ENCODE data around the gene CRTC1. TPM values are rescaled to one million over a fixed set of nuclear protein-coding genes. Genes with fewer than 3 reads are reported as not detected.

CRTC1 gene
- total RNA-seq, 1 donor from 2014 or later = 15.5 TPM

GRCh38 chr19:18765224-18765623 lies 81.7 kb downstream of the CRTC1 start:
- Mint-ChIP-seq H3K9me3 (no peaks in the 10 kb centered on the region), H3K4me1 (peaks cover 6% of the 10 kb centered on the region), H3K27ac (no peak overlapping the region), H3K36me3 (ENCODE audit: low read depth) (peaks cover 1% of the 10 kb centered on the region), H3K27me3 (no peaks in the 10 kb centered on the region), H3K4me3 (no peak overlapping the region)
- no peak for TF ChIP-seq CTCF (IDR thresholded peaks at IDR 0.05)
- DNase-seq (no peak), ATAC-seq (ENCODE audit: low read depth) (no peak)
- intact Hi-C loops (cut with micrococcal nuclease) = no loop called here
- POLR2A ChIA-PET = no interaction called here
- CTCF ChIA-PET = no interaction called here

DNA sequence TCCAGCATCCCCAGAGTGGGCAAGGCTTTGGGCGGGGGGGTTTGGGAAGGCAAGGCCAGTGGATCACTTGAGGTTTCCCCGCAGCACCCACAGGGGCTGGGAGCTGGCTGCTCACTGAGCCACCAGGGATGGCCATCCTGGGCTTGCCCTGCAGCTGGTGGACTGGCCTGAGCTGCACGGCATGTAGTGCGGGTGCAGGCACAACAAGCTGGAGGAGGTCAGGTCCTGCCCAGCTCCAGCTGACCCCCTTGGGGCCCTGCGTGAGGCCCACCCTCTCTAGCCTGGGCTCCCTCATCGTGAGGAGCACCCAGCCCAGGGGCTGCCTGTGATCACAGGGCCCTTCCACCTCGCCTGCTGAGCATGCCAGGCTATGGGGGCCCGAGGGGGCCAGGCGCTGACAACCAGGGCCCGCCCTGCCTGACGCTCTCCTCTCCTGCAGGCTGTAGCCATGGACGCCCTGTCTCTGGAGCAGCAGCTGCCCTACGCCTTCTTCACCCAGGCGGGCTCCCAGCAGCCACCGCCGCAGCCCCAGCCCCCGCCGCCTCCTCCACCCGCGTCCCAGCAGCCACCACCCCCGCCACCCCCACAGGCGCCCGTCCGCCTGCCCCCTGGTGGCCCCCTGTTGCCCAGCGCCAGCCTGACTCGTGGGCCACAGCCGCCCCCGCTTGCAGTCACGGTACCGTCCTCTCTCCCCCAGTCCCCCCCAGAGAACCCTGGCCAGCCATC lies 84.7 kb downstream of the CRTC1 start:
- H3K36me3 Mint-ChIP-seq (ENCODE audit: low read depth) = peaks cover 1% of the 10 kb centered on the region
- intact Hi-C loops (cut with micrococcal nuclease) = no loop called here
- POLR2A ChIA-PET = no interaction called here
- ATAC-seq (ENCODE audit: low read depth) = no peak
- no peaks in the 10 kb centered on the region for H3K27me3 Mint-ChIP-seq
- CTCF ChIA-PET = no interaction called here
- H3K4me3 Mint-ChIP-seq = no peak overlapping the region
- H3K9me3 Mint-ChIP-seq = no peaks in the 10 kb centered on the region
- no peak for DNase-seq
- H3K27ac Mint-ChIP-seq = no peak overlapping the region
- no peak for TF ChIP-seq CTCF (IDR thresholded peaks at IDR 0.05)
- H3K4me1 Mint-ChIP-seq = peaks cover 6% of the 10 kb centered on the region

DNA sequence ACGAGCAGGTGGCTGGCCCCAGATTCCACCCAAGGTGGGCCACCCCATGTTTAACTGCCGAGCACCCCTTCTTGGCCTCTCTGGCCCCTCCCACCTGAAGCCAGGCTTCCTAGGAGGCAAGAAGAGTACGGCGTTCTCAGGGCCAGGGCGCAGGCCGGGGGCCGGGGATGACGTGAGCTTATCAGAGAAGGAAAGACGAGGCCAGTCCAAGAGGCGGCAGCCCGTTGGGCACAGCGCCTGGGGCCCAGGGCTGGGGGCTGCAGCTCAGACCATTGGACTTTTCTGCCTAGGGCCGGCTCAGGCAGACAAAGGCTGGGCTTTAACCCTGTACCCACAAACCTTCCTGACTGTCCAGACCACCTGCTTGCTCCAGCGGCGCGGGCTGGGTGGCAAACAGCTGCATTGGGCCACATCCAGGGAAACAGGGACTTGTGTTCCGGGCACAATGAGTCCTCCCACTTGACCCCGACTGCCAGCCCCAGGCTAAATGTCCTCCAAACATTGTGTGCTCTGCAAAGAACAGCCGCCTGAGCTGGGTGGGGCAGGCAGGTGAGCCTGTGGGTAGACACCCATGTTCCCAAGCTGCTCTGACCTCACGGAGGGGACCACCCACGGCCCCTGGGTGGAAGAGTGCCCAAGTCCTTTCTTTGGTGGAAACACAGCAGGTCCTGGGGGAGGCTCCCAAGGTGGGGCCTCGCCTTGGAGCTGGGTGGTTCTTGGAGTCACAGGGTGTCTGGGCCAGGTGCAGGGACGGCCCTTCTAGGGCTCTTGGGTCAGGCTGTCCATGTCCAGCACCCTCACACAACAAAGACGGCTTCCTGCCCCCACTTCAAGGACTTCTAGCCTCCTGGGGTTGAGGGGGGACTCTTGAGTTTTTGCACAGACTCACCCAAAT lies 85.8 kb downstream of the CRTC1 start:
- DNase-seq (no peak), ATAC-seq (ENCODE audit: low read depth) (no peak)
- Mint-ChIP-seq H3K27me3 (no peaks in the 10 kb centered on the region), H3K9me3 (no peaks in the 10 kb centered on the region), H3K27ac (no peak overlapping the region), H3K4me3 (no peak overlapping the region), H3K4me1 (peaks cover 4% of the 10 kb centered on the region), H3K36me3 (ENCODE audit: low read depth) (peaks cover 1% of the 10 kb centered on the region)
- intact Hi-C loops (cut with micrococcal nuclease) = no loop called here
- CTCF ChIA-PET = no interaction called here
- no peak for TF ChIP-seq CTCF (IDR thresholded peaks at IDR 0.05)
- POLR2A ChIA-PET = no interaction called here

DNA sequence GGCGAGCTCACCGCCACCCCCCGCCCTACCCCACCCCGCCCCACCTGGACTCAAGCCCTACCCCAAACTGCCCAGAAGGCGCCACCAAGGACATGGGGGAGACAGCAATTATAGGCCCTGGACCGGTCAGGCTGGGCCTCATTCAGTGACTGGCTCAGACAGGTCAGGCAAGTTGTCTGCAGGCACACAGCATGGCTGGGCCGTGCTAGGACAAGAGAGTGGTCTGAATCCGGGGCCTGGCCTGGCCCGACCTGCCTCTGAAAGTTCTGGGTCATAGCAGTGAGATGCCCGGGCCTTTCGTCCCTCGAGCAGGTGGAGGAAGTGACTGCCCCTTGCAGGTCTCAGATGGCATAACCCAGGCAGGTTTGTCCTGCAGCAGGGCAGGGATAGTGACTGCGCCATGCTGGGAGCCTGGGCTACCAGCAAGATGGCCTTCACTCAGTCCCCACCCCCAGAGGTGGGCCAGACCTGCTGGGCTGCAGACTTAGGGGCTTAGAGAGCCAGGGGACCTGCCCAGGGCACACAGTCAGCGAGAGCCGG lies 86.6 kb downstream of the CRTC1 start:
- Mint-ChIP-seq H3K27me3 (no peaks in the 10 kb centered on the region), H3K4me3 (no peak overlapping the region), H3K36me3 (ENCODE audit: low read depth) (peaks cover 1% of the 10 kb centered on the region), H3K9me3 (no peaks in the 10 kb centered on the region), H3K27ac (no peak overlapping the region), H3K4me1 (no peaks in the 10 kb centered on the region)
- no peak for ATAC-seq (ENCODE audit: low read depth)
- intact Hi-C loops (cut with micrococcal nuclease) = no loop called here
- DNase-seq = no peak
- no peak for TF ChIP-seq CTCF (IDR thresholded peaks at IDR 0.05)
- ChIA-PET CTCF (no interaction called here), POLR2A (no interaction called here)

DNA sequence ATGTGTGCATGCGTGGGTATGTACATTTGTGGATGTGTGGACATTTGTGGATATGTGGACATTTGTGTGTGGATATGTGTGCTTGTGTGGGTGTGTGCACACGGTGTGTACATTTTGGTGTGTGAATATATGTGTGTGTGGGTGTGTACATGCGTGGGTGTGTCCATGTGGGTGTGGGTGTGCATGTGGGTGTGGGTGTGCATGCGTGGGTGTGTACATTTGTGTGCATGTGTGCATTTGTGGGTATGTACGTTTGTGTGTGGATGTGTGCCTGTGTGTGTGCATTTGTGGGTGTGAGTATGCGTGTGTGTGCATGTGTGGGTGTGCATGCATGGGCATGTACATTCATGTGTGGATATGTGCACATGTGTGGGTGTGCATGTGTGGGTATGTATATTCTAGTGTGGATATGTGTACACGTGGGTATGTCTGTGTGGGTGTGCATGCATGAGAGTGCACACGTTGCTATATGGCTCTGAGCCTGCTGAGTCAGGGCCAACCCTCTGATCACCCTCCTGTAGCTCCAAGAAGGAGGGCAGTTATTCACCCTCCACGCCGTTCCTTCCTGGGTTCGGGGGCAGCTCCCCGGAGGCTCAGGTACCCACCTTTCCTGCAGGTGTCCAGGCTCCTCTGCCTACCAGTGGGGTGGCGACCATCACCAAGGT lies 87.3 kb downstream of the CRTC1 start:
- H3K27ac Mint-ChIP-seq = no peak overlapping the region
- H3K4me3 Mint-ChIP-seq = no peak overlapping the region

More for the DNA sequence above, 87.3 kb downstream of the CRTC1 start:
- no peaks in the 10 kb centered on the region for H3K9me3 Mint-ChIP-seq
- no peaks in the 10 kb centered on the region for H3K27me3 Mint-ChIP-seq
- ATAC-seq (ENCODE audit: low read depth) (no peak), DNase-seq (no peak)
- ChIA-PET CTCF (no interaction called here), POLR2A (no interaction called here)
- TF ChIP-seq CTCF (IDR thresholded peaks at IDR 0.05) = no peak
- peaks cover 1% of the 10 kb centered on the region for H3K36me3 Mint-ChIP-seq (ENCODE audit: low read depth)
- intact Hi-C loops (cut with micrococcal nuclease) = no loop called here
- H3K4me1 Mint-ChIP-seq = no peaks in the 10 kb centered on the region
